IPS-15b (cell line): Measurements from ENCODE around the gene NCKAP5.

Experiments used
- H3K27me3 ChIP-seq: one replicate; pipeline ENCODE4 v1.6.1; 2013; ENCODE audit warnings: low read length; ENCODE audit not compliant: control insufficient read depth, insufficient read depth
- H3K36me3 ChIP-seq: one replicate; pipeline ENCODE4 v1.6.1; 2013; ENCODE audit warnings: low read length; ENCODE audit not compliant: control insufficient read depth, insufficient read depth
- H3K4me1 ChIP-seq: one replicate; pipeline ENCODE4 v1.6.1; 2013; ENCODE audit warnings: mild to moderate bottlenecking, low read length; ENCODE audit not compliant: control insufficient read depth, insufficient read depth
- H3K4me3 ChIP-seq: one replicate; pipeline ENCODE4 v1.5.1; 2013; ENCODE audit warnings: low read depth, low read length
- H3K9ac ChIP-seq: one replicate; pipeline ENCODE4 v1.6.1; 2013; ENCODE audit warnings: low read depth, mild to moderate bottlenecking, low read length
- H3K9me3 ChIP-seq: one replicate; pipeline ENCODE4 v1.6.1; 2013; ENCODE audit warnings: mild to moderate bottlenecking, low read length; ENCODE audit not compliant: control insufficient read depth, insufficient read depth

Gene NCKAP5

DNA sequence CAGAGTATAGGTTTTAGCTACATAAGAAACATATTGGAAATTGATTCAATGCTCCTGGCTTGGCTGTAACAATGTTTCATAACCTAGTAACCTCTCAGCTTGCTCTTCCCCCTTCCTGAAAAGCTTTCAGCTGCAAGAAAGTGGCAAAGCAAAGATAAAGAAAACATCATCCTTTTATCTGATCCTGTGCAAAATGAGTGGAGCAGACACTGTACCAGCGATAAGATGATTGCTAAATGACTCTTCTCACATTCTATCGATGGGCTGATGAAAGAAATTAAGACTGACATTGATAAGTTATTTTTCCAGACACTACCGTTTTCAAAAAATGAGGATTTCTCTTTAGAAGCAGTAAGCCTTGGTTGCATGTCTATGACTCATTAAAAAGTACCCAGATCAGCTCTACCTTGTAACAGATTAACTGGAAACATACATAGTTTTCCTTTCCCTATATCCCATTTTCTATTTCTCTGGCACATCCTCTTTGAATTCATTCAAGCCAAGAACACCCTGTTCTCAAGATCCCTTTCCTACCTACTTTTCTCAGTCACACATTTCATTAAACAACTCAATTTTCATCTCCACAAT is 811.2 kb downstream of the NCKAP5 start:
- H3K9me3 ChIP-seq: no peaks in the 10 kb centered on the region
- H3K27me3 ChIP-seq: no peaks in the 10 kb centered on the region
- H3K9ac ChIP-seq: no peak overlapping the region
- H3K4me1 ChIP-seq: no peaks in the 10 kb centered on the region
- H3K36me3 ChIP-seq: no peaks in the 10 kb centered on the region
- H3K4me3 ChIP-seq: no peak overlapping the region

DNA sequence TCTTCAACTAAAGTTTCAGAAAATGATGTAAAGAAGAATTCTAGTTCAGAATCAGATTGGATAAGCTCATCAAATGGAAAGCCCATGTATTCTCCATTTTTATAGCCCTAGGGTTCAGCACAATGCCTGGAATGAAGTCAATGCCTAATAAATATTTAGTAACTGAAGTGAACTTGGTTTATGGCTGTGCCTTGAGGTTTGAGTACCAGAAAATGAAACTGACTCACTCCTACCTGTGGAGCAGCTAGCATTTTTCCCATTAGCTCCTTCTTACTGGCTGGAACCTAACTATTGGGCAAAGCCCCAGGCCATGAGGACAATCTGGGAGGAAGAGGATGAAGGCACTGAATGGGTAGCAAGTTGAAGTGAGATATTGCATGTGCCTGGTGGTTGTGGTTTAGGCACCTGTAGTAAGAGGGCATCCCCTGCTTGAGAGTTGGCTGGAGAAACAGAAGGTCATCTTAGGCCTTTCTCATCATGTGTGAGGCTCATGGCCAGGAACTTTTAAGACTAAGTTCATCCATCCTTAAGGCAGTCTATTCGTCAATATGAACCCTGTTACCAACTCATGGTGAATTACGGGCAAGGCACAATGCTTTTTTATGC is 813.3 kb downstream of the NCKAP5 start:
- Histone ChIP-seq H3K27me3 (no peaks in the 10 kb centered on the region), H3K4me1 (no peaks in the 10 kb centered on the region), H3K9ac (no peak overlapping the region), H3K36me3 (no peaks in the 10 kb centered on the region), H3K9me3 (no peaks in the 10 kb centered on the region), H3K4me3 (no peak overlapping the region)

DNA sequence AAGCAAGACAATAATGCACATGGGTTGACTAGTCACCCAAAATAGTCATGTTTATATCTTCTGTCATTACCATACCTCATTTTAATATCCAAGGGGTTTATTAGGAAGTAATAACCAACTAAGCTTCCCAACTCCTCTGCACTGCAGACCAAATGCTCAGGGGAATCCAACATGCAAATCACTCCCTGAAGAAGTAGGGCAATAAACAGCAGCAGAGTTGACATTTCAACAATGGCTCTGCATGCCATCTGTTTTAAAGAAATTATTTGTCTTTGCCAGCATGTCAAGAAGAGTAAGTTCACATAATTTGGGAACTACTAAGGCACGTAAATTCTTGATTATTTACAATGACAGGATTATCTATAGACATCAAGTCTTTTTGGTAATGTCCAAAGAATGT is 813.9 kb downstream of the NCKAP5 start:
- Histone ChIP-seq H3K27me3 (no peaks in the 10 kb centered on the region), H3K36me3 (no peaks in the 10 kb centered on the region), H3K4me3 (no peak overlapping the region), H3K9ac (no peak overlapping the region), H3K4me1 (no peaks in the 10 kb centered on the region), H3K9me3 (no peaks in the 10 kb centered on the region)

DNA sequence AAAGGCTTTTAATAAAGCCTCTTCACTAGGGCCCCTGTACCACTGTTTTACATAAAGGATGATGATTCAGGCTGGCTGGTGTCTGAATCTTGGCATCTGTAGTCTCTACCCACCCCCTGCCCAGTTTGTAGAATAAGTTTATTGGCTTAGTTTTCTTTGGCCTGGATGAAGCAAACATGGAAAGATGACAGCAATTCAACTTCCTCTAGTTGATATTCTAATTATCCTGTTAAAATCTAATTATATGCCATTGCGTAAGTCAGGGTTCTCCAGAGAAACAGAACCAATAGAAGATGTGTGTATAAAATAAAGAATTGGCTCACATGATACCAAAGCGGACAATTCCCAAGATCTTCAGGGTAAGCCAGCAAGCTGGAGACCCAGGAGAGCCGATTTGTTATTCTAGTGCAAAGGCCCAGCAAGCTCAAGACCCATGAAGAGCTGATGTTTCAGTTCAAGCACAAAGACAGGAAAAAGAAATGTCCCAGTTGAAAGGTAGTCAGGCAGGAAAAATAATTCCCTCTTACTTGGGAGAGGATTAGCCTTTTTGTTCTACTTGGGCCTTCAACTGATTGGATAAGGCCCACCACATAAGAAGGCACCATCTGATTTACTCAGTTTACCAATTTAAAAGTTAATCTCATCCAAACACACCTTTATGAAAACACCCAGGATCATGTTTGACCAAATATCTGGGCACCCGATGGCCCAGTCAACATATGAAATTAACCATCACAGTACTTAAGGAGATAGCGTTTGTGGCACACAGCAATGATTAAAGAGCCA is 815.6 kb downstream of the NCKAP5 start:
- Histone ChIP-seq H3K27me3 (no peaks in the 10 kb centered on the region), H3K4me1 (no peaks in the 10 kb centered on the region), H3K4me3 (no peak overlapping the region), H3K36me3 (no peaks in the 10 kb centered on the region), H3K9ac (no peak overlapping the region), H3K9me3 (no peaks in the 10 kb centered on the region)

DNA sequence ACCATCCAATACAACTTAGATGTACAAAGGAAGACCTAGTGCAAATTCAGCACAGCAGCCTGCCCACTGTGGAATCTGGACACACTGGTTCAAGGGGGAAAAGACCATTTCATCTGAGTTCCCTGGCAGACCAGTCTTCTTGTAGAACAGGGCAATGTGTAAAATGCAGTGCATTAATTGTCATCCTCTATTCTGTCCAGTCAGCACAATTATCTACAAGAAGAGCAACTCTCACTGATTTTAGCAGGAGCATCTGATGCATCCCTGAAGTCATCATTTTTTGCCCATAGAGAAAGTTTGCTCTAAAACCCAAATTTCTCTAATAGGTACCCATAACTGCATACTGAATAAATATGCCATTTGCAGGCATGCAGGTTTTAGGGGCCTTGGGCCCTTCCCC is 816.4 kb downstream of the NCKAP5 start:
- Histone ChIP-seq H3K9ac (no peak overlapping the region), H3K4me3 (no peak overlapping the region), H3K27me3 (no peaks in the 10 kb centered on the region), H3K4me1 (no peaks in the 10 kb centered on the region), H3K36me3 (no peaks in the 10 kb centered on the region), H3K9me3 (no peaks in the 10 kb centered on the region)

DNA sequence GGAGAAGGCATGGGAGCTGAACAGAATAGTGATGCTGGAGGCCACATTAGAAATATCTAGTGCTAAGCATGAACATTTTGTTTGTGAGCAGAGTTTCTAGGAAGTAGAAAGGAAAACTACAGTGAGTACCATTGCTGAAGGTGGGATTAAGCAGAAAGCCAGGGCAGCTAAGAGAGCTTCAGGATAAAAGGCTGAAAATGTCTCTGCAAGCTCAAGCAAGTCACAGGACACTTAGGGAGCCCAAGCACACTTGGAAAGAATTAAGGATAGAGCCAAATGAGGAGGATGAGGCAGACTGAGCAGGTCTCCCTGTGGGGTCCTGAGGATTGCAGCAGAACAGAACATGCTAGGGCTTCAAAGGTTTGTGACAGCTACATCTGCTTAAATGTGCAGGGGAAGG is 817.7 kb downstream of the NCKAP5 start:
- Histone ChIP-seq H3K9ac (no peak overlapping the region), H3K27me3 (no peaks in the 10 kb centered on the region)

GRCh38 chr2:132747046-132747445 is 821.2 kb downstream of the NCKAP5 start:
- no peak overlapping the region for H3K9ac ChIP-seq
- no peaks in the 10 kb centered on the region for H3K9me3 ChIP-seq
- H3K27me3 ChIP-seq: no peaks in the 10 kb centered on the region
- H3K36me3 ChIP-seq: no peaks in the 10 kb centered on the region
- no peaks in the 10 kb centered on the region for H3K4me1 ChIP-seq
- no peak overlapping the region for H3K4me3 ChIP-seq

More for the DNA sequence above, 817.7 kb downstream of the NCKAP5 start:
- H3K4me1 ChIP-seq: no peaks in the 10 kb centered on the region
- H3K9me3 ChIP-seq: no peaks in the 10 kb centered on the region
- no peaks in the 10 kb centered on the region for H3K36me3 ChIP-seq
- no peak overlapping the region for H3K4me3 ChIP-seq

DNA sequence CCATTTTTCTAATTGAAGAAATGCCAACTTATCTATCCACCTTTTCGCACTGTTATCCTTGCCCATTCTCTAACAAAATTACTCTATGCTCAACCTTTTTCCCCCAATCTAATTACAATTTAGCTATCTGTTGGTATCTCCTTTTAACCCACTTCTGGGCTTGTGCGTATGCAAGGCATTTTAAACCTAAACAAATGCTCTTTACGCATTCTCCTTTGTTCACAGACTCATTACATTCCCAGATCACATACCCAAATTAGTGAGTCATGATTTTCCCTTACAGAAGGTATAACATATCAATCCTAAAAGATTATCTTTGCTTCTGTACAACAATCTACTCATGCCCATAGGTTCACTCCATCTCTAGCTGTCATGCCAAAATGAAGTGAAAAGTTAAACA is 826.5 kb downstream of the NCKAP5 start:
- no peak overlapping the region for H3K9ac ChIP-seq
- H3K4me1 ChIP-seq: peaks cover 6% of the 10 kb centered on the region
- no peaks in the 10 kb centered on the region for H3K9me3 ChIP-seq
- no peaks in the 10 kb centered on the region for H3K27me3 ChIP-seq
- no peak overlapping the region for H3K4me3 ChIP-seq
- no peaks in the 10 kb centered on the region for H3K36me3 ChIP-seq

DNA sequence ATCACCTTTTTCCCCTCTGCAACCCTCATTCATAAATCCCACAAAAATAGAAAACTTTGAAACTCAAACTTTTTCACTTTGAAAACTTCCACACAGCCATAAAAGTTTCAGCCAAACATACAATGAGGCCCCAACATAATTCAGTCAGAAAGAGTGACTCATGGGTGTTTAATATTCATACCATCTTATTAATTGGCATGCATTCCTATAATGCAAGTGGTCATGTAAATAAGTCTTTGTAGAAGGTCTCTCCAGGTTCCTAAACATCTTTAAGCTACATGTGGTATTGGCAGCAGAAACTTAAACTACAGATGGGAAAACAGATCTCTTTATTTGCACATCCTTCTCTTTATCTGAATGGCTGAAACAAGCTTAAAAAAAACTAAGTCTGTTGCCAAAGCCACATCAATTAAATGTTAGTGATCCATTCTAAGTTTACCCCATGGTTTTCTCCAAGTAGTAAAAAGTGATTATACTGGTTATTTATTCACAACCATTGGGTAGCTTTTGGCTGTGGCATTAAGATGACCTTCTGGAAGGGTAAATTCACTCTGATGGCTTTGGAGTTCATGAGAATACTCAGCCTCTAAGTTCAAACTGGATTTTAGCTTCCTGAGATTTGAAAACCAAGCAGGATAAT is 828.1 kb downstream of the NCKAP5 start:
- Histone ChIP-seq H3K4me1 (peaks cover 6% of the 10 kb centered on the region), H3K9me3 (no peaks in the 10 kb centered on the region), H3K4me3 (no peak overlapping the region), H3K36me3 (no peaks in the 10 kb centered on the region), H3K9ac (no peak overlapping the region), H3K27me3 (no peaks in the 10 kb centered on the region)

DNA sequence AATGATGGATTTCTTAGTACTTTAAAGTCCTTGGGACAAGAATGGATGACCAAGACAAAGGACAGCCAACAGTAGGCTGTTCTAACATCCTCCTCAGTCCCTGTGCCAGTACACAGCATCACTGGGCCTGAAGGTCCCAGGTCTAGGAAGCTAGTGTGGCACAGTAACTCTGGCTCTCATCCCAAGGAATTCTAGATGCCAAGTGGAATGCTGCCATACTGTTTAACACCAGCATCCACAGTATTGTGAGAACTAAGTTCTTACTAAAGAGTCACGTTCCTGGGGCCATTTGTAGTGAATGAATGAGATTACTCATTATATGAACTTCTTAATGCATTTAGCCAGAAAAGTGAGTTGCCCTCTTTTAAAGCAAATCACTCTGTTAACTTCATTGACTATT is 830.0 kb downstream of the NCKAP5 start:
- H3K4me1 ChIP-seq: peaks cover 6% of the 10 kb centered on the region
- no peaks in the 10 kb centered on the region for H3K36me3 ChIP-seq
- H3K9me3 ChIP-seq: no peaks in the 10 kb centered on the region
- no peak overlapping the region for H3K4me3 ChIP-seq
- no peak overlapping the region for H3K9ac ChIP-seq
- no peaks in the 10 kb centered on the region for H3K27me3 ChIP-seq

DNA sequence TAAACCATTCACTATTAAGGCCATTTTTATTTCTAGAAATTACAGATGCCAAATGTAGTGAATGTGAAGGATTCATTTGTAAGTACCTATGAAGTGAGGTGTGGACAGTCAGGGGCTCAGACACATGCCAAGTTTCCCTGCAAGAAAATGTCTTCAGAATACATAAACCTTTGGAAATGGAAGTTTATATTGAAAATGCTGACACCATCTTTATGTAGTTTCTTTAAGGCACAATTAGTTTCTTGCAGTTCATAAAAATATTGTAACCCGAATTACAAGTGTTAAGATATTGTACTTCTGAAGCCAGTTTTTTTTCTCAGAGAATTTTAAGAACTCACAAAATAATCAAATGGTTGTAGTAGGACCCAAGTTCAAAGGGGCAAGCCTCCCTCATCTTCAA is 832.2 kb downstream of the NCKAP5 start:
- H3K36me3 ChIP-seq: no peaks in the 10 kb centered on the region
- no peaks in the 10 kb centered on the region for H3K4me1 ChIP-seq
- no peaks in the 10 kb centered on the region for H3K27me3 ChIP-seq
- no peaks in the 10 kb centered on the region for H3K9me3 ChIP-seq
- H3K4me3 ChIP-seq: no peak overlapping the region
- no peak overlapping the region for H3K9ac ChIP-seq

- H3K27me3 ChIP-seq: no peaks in the 10 kb centered on the region
- H3K9ac ChIP-seq: no peak overlapping the region
- no peak overlapping the region for H3K4me3 ChIP-seq
- H3K36me3 ChIP-seq: no peaks in the 10 kb centered on the region
- H3K4me1 ChIP-seq: no peaks in the 10 kb centered on the region
- no peaks in the 10 kb centered on the region for H3K9me3 ChIP-seq
Measured at GRCh38 chr2:132734961-132735360, 833.3 kb downstream of the NCKAP5 start.
